ENCODE data around the gene RNASEL. TPM values are rescaled to one million over a fixed set of nuclear protein-coding genes. Genes with fewer than 3 reads are reported as not detected.
A peak's percentile ranks its signal among the peaks of the same experiment; 100 is the strongest.

The RNASEL gene
- total RNA-seq, 1 donor from 2014 or later: 3.5 TPM

DNA sequence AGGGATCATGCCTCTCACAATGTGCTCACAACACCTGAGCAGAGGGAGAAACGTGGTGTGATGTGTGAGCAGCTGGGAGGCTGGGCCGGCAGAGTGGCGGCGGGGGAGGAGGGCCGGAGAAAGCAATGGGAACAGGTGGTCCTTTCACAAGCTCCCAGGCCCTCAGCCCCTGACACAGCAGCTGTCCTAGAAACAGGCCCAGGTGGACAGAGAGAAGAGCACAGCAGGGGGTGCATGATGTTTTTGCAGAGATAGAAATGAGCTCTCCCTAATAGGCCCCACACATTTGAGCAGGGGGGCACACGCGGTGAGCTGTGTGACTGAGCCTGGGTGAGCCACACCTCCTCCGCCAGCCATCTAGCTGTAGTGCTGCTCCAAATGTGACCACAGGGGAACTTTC is 22.7 kb upstream of the RNASEL start:
- H3K4me3 ChIP-seq: no peak overlapping the region
- no peaks in the 10 kb centered on the region for H3K27me3 ChIP-seq (ENCODE audit: low read depth)
- H3K4me1 ChIP-seq: peaks cover 36% of the 10 kb centered on the region
- TF ChIP-seq, protein P1, sequence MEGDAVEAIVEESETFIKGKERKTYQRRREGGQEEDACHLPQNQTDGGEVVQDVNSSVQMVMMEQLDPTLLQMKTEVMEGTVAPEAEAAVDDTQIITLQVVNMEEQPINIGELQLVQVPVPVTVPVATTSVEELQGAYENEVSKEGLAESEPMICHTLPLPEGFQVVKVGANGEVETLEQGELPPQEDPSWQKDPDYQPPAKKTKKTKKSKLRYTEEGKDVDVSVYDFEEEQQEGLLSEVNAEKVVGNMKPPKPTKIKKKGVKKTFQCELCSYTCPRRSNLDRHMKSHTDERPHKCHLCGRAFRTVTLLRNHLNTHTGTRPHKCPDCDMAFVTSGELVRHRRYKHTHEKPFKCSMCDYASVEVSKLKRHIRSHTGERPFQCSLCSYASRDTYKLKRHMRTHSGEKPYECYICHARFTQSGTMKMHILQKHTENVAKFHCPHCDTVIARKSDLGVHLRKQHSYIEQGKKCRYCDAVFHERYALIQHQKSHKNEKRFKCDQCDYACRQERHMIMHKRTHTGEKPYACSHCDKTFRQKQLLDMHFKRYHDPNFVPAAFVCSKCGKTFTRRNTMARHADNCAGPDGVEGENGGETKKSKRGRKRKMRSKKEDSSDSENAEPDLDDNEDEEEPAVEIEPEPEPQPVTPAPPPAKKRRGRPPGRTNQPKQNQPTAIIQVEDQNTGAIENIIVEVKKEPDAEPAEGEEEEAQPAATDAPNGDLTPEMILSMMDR (IDR thresholded peaks at IDR 0.05; ENCODE audit: borderline replicate concordance): no peak
- no peaks in the 10 kb centered on the region for H3K9me3 ChIP-seq (replicated peaks)
- intact Hi-C loops (cut with micrococcal nuclease): no loop called here
- no peaks in the 10 kb centered on the region for H3K36me3 ChIP-seq
- DNase-seq: no peak
- H3K27ac ChIP-seq (replicated peaks): no peak overlapping the region

DNA sequence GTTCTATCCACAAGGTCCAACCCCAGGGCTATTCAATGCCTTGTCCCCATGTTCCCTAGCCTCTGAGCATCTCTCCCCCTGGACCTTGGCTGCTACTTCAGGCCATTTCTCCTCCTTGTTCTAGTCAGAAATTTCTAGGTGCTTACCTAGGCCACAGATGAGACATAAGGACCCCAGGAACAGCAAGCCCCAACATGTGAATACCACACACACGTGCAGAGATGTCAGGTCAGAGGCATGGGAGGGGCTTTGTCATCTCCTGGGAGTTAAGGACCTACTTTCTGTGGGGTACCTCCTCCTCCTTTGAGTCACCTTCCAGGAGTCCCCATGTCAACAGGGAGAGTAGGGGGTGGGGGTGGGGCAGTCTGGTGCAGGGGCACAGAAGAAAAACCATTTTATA is 22.3 kb upstream of the RNASEL start:
- H3K4me3 ChIP-seq: no peak overlapping the region
- no peaks in the 10 kb centered on the region for H3K9me3 ChIP-seq (replicated peaks)
- no peaks in the 10 kb centered on the region for H3K27me3 ChIP-seq (ENCODE audit: low read depth)
- intact Hi-C loops (cut with micrococcal nuclease): no loop called here
- H3K4me1 ChIP-seq: peaks cover 31% of the 10 kb centered on the region
- no peaks in the 10 kb centered on the region for H3K36me3 ChIP-seq
- peak overlapping the region; percentile 17 for H3K27ac ChIP-seq (replicated peaks)
- TF ChIP-seq, protein P1 (IDR thresholded peaks at IDR 0.05; ENCODE audit: borderline replicate concordance): no peak
- DNase-seq: no peak

DNA sequence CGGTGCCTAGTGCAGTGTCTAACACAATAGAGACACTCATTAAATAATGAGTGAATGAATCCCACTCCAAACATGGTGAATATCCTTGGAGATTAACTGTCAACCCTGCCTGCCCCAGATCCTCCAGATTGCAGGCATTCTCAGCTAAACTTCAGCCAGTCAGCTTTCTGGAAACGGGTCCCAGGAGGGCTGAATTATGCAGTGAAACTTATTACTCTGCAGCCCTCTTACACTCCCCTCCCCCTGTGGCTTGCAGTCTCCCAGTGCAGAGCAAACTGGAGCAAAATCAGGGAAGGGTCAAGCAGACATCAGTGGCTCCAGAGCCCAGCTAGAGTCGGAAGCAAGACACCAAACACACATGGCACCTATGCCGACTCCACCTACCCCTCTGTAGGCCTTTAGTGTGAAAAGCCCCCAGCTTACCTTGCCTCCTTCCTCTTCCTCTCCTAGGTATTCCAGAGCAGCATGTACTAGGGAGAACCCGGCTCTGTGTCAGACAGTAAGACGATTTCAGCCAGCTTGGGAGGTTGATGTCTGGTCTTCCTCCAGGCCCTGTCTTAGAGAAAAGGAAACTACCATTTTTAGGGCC is 21.6 kb upstream of the RNASEL start:
- DNase-seq: no peak
- no peaks in the 10 kb centered on the region for H3K9me3 ChIP-seq (replicated peaks)
- H3K27ac ChIP-seq (replicated peaks): peak overlapping the region; percentile 17
- intact Hi-C loops (cut with micrococcal nuclease): no loop called here
- TF ChIP-seq, protein P1 (IDR thresholded peaks at IDR 0.05; ENCODE audit: borderline replicate concordance): no peak
- peaks cover 25% of the 10 kb centered on the region for H3K4me1 ChIP-seq
- H3K27me3 ChIP-seq (ENCODE audit: low read depth): no peaks in the 10 kb centered on the region
- no peaks in the 10 kb centered on the region for H3K36me3 ChIP-seq
- H3K4me3 ChIP-seq: no peak overlapping the region

DNA sequence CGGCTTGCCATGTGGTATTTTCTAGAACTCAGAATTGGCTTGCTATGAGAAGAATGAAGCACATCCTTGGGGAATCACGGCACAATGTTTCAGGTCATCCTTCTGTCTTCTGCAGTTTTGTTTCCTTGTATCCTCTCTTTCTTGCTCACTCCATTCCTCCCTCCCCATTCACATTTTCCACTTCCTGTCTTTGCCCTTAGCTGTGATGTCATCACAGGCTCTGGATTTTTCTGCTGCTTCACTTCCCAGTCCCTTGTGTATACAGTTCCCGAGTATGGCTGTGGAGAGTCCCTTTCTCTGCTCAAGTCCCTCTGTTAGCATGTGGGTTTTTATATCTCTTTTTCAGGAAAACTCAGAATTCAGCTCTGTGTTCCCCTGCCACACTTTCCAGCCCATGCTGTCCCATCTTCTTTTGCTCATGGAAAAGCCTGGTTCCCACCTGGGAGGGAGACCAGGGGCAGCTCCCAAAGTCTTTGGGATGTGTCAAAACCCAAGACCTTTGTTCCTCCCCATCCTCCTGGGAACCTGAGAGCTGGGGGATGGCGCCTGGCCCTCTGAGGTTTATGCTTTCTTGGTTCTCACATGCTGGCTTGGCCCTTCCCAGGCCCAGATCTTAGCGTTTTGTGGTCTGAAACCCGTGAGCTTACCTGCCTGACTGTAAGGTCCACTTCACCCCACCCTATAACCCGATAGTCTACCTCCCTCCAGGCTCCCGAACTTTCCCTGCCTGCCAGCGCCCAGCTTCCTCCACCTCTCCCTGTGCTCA is 20.0 kb upstream of the RNASEL start:
- peak overlapping the region; percentile 53 for H3K27ac ChIP-seq (replicated peaks)
- DNase-seq: no peak
- no peaks in the 10 kb centered on the region for H3K9me3 ChIP-seq (replicated peaks)
- H3K4me3 ChIP-seq: no peak overlapping the region
- H3K27me3 ChIP-seq (ENCODE audit: low read depth): no peaks in the 10 kb centered on the region
- H3K36me3 ChIP-seq: no peaks in the 10 kb centered on the region
- peaks cover 19% of the 10 kb centered on the region for H3K4me1 ChIP-seq
- intact Hi-C loops (cut with micrococcal nuclease): no loop called here
- TF ChIP-seq, protein P1 (IDR thresholded peaks at IDR 0.05; ENCODE audit: borderline replicate concordance): no peak

DNA sequence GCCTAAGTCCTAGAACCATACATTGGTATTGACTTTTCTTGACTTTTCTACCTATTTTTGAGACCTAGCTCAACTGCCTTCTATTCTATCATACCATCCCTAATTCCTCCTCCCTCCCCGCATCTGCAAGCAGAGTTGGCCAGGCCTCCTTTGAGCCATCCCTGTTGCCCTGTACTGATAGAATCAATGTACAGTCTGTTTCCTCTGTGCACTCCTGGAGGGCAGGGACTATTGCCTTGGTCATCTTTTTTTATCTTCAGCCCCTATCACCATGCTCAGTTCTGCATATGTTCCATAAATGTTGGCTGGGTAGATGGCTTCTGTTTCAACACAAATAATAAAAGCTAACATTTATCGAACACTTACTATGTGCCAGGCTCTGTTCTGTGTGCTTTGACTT is 19.2 kb upstream of the RNASEL start:
- Histone ChIP-seq H3K4me1 (peaks cover 23% of the 10 kb centered on the region), H3K27ac (replicated peaks) (peak overlapping the region; percentile 53), H3K4me3 (no peak overlapping the region), H3K9me3 (replicated peaks) (no peaks in the 10 kb centered on the region), H3K27me3 (ENCODE audit: low read depth) (no peaks in the 10 kb centered on the region), H3K36me3 (no peaks in the 10 kb centered on the region)
- TF ChIP-seq, protein P1 (IDR thresholded peaks at IDR 0.05; ENCODE audit: borderline replicate concordance): no peak
- DNase-seq: no peak
- intact Hi-C loops (cut with micrococcal nuclease): no loop called here

Measured in left ventricle myocardium inferior (tissue), 1 donor.